Ishikawa (cell line): Measurements from ENCODE around the gene CRTAP.

Experiments
- CEBPB ChIP-seq: IDR thresholded peaks from 2 replicates; pipeline ENCODE4 v1.6.1; 2012
- CREB1 ChIP-seq: IDR thresholded peaks from 2 replicates; pipeline ENCODE4 v1.6.1; 2012; ENCODE audit warnings: low read depth
- EGR1 ChIP-seq: IDR thresholded peaks from 2 replicates; pipeline ENCODE4 v1.6.1; 2012
- EP300 ChIP-seq: IDR thresholded peaks from 2 replicates; pipeline ENCODE4 v1.6.1; 2012; ENCODE audit warnings: borderline replicate concordance
- FOXM1 ChIP-seq: IDR thresholded peaks from 2 replicates; pipeline ENCODE4 v1.6.1; 2012; ENCODE audit warnings: low read depth, borderline replicate concordance
- NFIC ChIP-seq: IDR thresholded peaks from 2 replicates; pipeline ENCODE4 v1.6.1; 2012
- RAD21 ChIP-seq: IDR thresholded peaks from 2 replicates; pipeline ENCODE4 v1.6.1; 2012; ENCODE audit warnings: low read depth
- REST ChIP-seq: IDR thresholded peaks from 2 replicates; pipeline ENCODE4 v1.6.1; 2012; ENCODE audit warnings: low read depth, mild to moderate bottlenecking
- TAF1 ChIP-seq: IDR thresholded peaks from 2 replicates; pipeline ENCODE4 v1.6.1; 2012; ENCODE audit warnings: low read depth, mild to moderate bottlenecking
- TCF12 ChIP-seq: IDR thresholded peaks from 2 replicates; pipeline ENCODE4 v1.6.1; 2012; ENCODE audit warnings: low read depth
- TEAD4 ChIP-seq: IDR thresholded peaks from 2 replicates; pipeline ENCODE4 v1.6.1; 2012
- YY1 ChIP-seq: IDR thresholded peaks from 2 replicates; pipeline ENCODE4 v1.6.1; 2012; ENCODE audit warnings: low read depth
- ZBTB7A ChIP-seq: IDR thresholded peaks from 2 replicates; pipeline ENCODE4 v1.6.1; 2012; ENCODE audit warnings: low read depth
- TF ChIP-seq, protein P1 (sequence below): IDR thresholded peaks from 2 replicates; pipeline ENCODE4 v1.6.1; 2012
- TF ChIP-seq, protein P2 (sequence below): IDR thresholded peaks from 2 replicates; pipeline ENCODE4 v1.6.1; 2012

Gene CRTAP

GRCh38 chr3:33096093-33096868 lies 17.5 kb upstream of the CRTAP start:
- no peak; the same call in 1 of the 2 replicates for TF ChIP-seq TCF12
- no peak for TF ChIP-seq TEAD4
- TF ChIP-seq ZBTB7A: no peak
- TF ChIP-seq, protein P1, sequence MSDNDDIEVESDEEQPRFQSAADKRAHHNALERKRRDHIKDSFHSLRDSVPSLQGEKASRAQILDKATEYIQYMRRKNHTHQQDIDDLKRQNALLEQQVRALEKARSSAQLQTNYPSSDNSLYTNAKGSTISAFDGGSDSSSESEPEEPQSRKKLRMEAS: peak; percentile 17; the same call in 1 of the 2 replicates
- no peak for TF ChIP-seq REST
- TF ChIP-seq RAD21: no peak
- no peak for TF ChIP-seq EP300

DNA sequence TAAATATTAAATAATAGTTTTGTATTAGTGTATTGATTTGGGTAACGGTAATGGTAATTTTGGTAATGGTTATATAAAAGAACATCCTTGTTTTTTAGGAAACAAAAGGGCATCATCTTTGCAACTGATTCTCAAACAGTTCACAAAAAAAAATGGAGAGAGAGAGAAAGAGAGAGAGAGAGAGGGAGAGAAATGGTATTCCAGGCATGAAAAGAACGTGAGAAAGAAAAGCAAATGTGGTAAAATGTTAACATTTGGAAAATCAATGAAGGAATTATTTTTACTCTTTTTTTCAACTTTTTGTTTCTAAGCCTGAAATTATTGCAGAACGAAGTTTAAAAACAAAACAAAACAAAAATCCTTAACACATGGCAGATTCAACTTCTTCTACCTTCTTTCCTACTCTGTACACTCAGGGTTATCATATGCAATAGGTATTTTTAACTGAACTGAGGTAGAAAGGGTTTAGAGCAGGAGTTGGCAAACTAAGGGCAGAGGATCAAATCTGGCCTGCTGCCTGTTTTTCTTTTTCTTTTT lies 14.6 kb upstream of the CRTAP start:
- no peak for TF ChIP-seq YY1
- peak; percentile 56 for TF ChIP-seq TEAD4

GRCh38 chr3:33099701-33100100 lies 14.1 kb upstream of the CRTAP start:
- TF ChIP-seq REST (no peak), YY1 (no peak), TAF1 (no peak), RAD21 (no peak), FOXM1 (no peak)
- TF ChIP-seq, protein P2, sequence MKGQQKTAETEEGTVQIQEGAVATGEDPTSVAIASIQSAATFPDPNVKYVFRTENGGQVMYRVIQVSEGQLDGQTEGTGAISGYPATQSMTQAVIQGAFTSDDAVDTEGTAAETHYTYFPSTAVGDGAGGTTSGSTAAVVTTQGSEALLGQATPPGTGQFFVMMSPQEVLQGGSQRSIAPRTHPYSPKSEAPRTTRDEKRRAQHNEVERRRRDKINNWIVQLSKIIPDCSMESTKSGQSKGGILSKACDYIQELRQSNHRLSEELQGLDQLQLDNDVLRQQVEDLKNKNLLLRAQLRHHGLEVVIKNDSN: no peak

GRCh38 chr3:33100229-33100628 lies 13.6 kb upstream of the CRTAP start:
- TF ChIP-seq, protein P2: no peak
- TF ChIP-seq EGR1: no peak
- no peak for TF ChIP-seq NFIC
- TF ChIP-seq, protein P1: no peak
- no peak for TF ChIP-seq REST

DNA sequence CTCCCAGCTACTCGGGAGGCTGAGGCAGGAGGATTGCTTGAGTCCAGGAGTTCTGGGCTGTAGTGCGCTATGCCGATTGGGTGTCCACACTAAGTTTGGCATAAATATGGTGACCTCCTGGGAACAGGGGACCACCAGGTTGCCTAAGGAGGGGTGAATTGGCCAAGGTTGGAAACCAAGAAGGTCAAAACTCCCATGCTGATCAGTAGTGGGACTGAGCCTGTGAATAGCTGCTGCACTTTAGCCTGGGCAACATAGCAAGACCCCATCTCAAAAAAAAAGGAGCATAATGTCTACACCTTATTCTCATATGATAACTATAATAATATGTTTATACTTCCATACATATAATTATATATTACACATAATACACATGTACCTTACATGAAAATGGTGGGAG lies 10.8 kb upstream of the CRTAP start:
- TF ChIP-seq TEAD4 (no peak), NFIC (no peak), TCF12 (no peak), RAD21 (no peak), ZBTB7A (no peak), REST (no peak), CEBPB (no peak), TAF1 (no peak), EP300 (no peak), YY1 (no peak), FOXM1 (no peak), CREB1 (no peak)
- TF ChIP-seq, protein P1: no peak
- TF ChIP-seq, protein P2: no peak
